ENCODE data around the gene ARHGDIA.

DNA sequence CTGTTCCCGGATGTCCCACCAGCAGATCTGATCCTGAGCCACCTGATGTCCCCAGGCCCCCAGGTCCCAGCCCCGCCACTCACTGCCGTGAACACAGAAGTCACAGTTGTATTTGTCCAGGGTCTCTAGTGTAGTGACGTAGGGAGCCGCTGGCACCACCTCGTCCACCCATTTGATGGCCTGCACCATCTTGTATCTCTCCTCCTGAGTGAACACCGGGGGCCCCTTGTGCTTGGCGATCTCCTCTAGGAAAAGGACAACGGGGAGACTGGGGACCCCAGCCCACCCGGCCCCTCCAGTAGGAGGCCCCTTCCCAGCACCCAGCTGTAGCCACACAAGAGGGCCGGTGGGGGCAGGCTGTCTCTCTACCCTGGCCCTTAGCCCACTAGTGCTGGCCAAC lies 37.7 kb upstream of the ARHGDIA start:
- TF ChIP-seq, protein P1, sequence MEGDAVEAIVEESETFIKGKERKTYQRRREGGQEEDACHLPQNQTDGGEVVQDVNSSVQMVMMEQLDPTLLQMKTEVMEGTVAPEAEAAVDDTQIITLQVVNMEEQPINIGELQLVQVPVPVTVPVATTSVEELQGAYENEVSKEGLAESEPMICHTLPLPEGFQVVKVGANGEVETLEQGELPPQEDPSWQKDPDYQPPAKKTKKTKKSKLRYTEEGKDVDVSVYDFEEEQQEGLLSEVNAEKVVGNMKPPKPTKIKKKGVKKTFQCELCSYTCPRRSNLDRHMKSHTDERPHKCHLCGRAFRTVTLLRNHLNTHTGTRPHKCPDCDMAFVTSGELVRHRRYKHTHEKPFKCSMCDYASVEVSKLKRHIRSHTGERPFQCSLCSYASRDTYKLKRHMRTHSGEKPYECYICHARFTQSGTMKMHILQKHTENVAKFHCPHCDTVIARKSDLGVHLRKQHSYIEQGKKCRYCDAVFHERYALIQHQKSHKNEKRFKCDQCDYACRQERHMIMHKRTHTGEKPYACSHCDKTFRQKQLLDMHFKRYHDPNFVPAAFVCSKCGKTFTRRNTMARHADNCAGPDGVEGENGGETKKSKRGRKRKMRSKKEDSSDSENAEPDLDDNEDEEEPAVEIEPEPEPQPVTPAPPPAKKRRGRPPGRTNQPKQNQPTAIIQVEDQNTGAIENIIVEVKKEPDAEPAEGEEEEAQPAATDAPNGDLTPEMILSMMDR (IDR thresholded peaks at IDR 0.05): no peak
- TF ChIP-seq POLR2A (IDR thresholded peaks at IDR 0.05): no peak

Data from thyroid gland (tissue), 4 donors.